ENCODE data around the gene THADA.

THADA gene

GRCh38 chr2:43508209-43508608 lies 87.6 kb downstream of the THADA start:
- TF ChIP-seq CTCF (IDR thresholded peaks at IDR 0.05): no peak

GRCh38 chr2:43507137-43507536 lies 88.7 kb downstream of the THADA start:
- TF ChIP-seq CTCF (IDR thresholded peaks at IDR 0.05): no peak

GRCh38 chr2:43495727-43496126 lies 100.1 kb downstream of the THADA start:
- TF ChIP-seq CTCF (IDR thresholded peaks at IDR 0.05): no peak

GRCh38 chr2:43493954-43494353 lies 101.9 kb downstream of the THADA start:
- no peak for TF ChIP-seq CTCF (IDR thresholded peaks at IDR 0.05)

- no peak for TF ChIP-seq CTCF (IDR thresholded peaks at IDR 0.05)
Observed at GRCh38 chr2:43491065-43491639, 104.7 kb downstream of the THADA start.

- TF ChIP-seq CTCF (IDR thresholded peaks at IDR 0.05): no peak
Observed at GRCh38 chr2:43490252-43490786, 105.5 kb downstream of the THADA start.

GRCh38 chr2:43488737-43489136 lies 107.1 kb downstream of the THADA start:
- no peak for TF ChIP-seq CTCF (IDR thresholded peaks at IDR 0.05)

GRCh38 chr2:43486603-43487002 lies 109.2 kb downstream of the THADA start:
- TF ChIP-seq CTCF (IDR thresholded peaks at IDR 0.05): no peak

Measured in LNCAP (cell line).